ENCODE results near the gene ECI1. TPM values are rescaled to one million over a fixed set of nuclear protein-coding genes. Genes with fewer than 3 reads are reported as not detected.

Gene ECI1
- polyA plus RNA-seq, 1 experiment, result 24.9 TPM

GRCh38 chr16:2236337-2237101 lies 14.9 kb downstream of the ECI1 start, which contains the start of gene DNASE1L2:
TSS of gene DNASE1L2 (plus strand) at chr16:2236444. CDS start at chr16:2236817, 373 bp downstream.
- Histone ChIP-seq H3K9me3 (ENCODE audit: control insufficient read depth, insufficient read depth, low read length) (no peaks in the 10 kb centered on the region; the same call in 1 of the 2 replicates), H3K4me3 (ENCODE audit: low read depth, low read length) (peak within 1 kb of the TSS; percentile 36), H3K27me3 (ENCODE audit: control insufficient read depth, insufficient read depth, low read length) (peaks cover 13% of the 10 kb centered on the region), H3K27ac (ENCODE audit: low read depth, low read length) (no peak within 1 kb of the TSS)
- TF ChIP-seq CTCF (IDR thresholded peaks at IDR 0.05; ENCODE audit: low read depth, low read length), result no peak
- ChIA-PET POLR2A (interaction anchor here (0.8 to 1.2 kb wide), 5 partner anchors 14 to 81 kb away, joined by 3 to 4 read pairs (median 3); partner anchors contain the start of genes PGP and TRAF7), CTCF (interaction anchor here (1.0 kb wide), 1 partner anchor 14 kb away, joined by 4 read pairs; the partner anchor contains the start of gene ECI1)
- DNase-seq (ENCODE audit: low read depth, low spot score), result no peak

- Histone ChIP-seq H3K27me3 (ENCODE audit: control insufficient read depth, insufficient read depth, low read length) (peaks cover 13% of the 10 kb centered on the region), H3K4me3 (ENCODE audit: low read depth, low read length) (no peak overlapping the region), H3K27ac (ENCODE audit: low read depth, low read length) (no peak overlapping the region), H3K9me3 (ENCODE audit: control insufficient read depth, insufficient read depth, low read length) (no peaks in the 10 kb centered on the region; the same call in 1 of the 2 replicates)
- POLR2A ChIA-PET, result interaction anchor here (0.8 to 1.2 kb wide), 4 partner anchors 15 to 80 kb away, joined by 3 to 4 read pairs (median 3); partner anchors contain the start of genes PGP and TRAF7
- no peak for DNase-seq (ENCODE audit: low read depth, low spot score)
- CTCF ChIA-PET, result interaction anchor here (0.7 kb wide), 1 partner anchor 227 kb away, joined by 9 read pairs; no protein-coding TSS in a partner anchor
- TF ChIP-seq CTCF (IDR thresholded peaks at IDR 0.05; ENCODE audit: low read depth, low read length), result no peak
Measured at GRCh38 chr16:2235695-2236336, 15.6 kb downstream of the ECI1 start.

DNA sequence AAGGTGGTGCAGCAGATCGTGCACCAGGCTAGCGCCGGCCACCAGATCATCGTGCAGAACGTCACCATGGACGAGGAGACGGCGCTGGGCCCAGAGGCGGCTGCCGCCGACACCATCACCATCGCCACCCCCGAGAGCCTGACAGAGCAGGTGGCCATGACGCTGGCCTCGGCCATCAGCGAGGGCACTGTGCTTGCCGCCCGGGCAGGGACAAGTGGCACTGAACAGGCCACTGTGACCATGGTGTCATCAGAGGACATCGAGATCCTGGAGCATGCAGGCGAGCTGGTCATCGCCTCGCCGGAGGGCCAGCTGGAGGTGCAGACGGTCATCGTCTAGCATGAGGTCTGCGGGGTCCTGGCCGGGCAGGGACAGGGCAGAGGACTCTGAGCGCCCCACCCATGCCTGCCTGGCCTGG lies 16.1 kb downstream of the ECI1 start:
- Histone ChIP-seq H3K27ac (ENCODE audit: low read depth, low read length) (no peak overlapping the region), H3K27me3 (ENCODE audit: control insufficient read depth, insufficient read depth, low read length) (peaks cover 13% of the 10 kb centered on the region), H3K9me3 (ENCODE audit: control insufficient read depth, insufficient read depth, low read length) (no peaks in the 10 kb centered on the region; the same call in 1 of the 2 replicates), H3K4me3 (ENCODE audit: low read depth, low read length) (no peak overlapping the region)
- no peak for TF ChIP-seq CTCF (IDR thresholded peaks at IDR 0.05; ENCODE audit: low read depth, low read length)
- no peak for DNase-seq (ENCODE audit: low read depth, low spot score)
- POLR2A ChIA-PET, result interaction anchor here (1.2 kb wide), 1 partner anchor 21 kb away, joined by 3 read pairs; the partner anchor contains the start of gene PGP
- CTCF ChIA-PET, result interaction anchor here (0.7 kb wide), 1 partner anchor 227 kb away, joined by 9 read pairs; no protein-coding TSS in a partner anchor

DNA sequence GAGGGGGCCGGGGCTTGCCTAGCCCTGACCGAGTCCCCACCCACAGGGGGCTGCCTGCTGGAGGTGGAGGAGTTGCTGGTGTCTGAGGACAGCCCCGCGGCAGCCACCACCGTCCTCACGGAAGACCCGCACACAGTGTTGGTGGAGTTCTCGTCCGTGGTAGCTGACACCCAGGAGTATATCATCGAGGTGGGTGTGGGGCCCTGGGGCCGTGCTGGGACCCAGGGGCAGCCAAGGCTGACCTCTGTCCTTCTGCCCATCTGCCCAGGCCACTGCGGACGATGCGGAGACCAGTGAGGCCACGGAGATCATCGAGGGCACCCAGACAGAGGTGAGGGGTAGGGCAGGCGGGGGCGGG lies 16.6 kb downstream of the ECI1 start:
- Histone ChIP-seq H3K27ac (ENCODE audit: low read depth, low read length) (no peak overlapping the region), H3K27me3 (ENCODE audit: control insufficient read depth, insufficient read depth, low read length) (peaks cover 13% of the 10 kb centered on the region), H3K4me3 (ENCODE audit: low read depth, low read length) (no peak overlapping the region), H3K9me3 (ENCODE audit: control insufficient read depth, insufficient read depth, low read length) (no peaks in the 10 kb centered on the region; the same call in 1 of the 2 replicates)
- TF ChIP-seq CTCF (IDR thresholded peaks at IDR 0.05; ENCODE audit: low read depth, low read length), result no peak
- POLR2A ChIA-PET, result no interaction called here
- CTCF ChIA-PET, result no interaction called here
- DNase-seq (ENCODE audit: low read depth, low spot score), result no peak

All from AG04450 (cell line).